ENCODE data around the gene MBTPS1.

GRCh38 chr16:84084570-84085270 is 32.0 kb downstream of the MBTPS1 start:
- no peak for TF ChIP-seq POLR2A (IDR thresholded peaks at IDR 0.05; ENCODE audit: extremely low read depth, insufficient read length)
- TF ChIP-seq CTCF (IDR thresholded peaks at IDR 0.05; ENCODE audit: low read depth, low read length): peak; percentile 81
